Inflammatory macrophage (primary cell): ENCODE results near the gene NRXN3.

ENCODE experiments used
- DNase-seq, 2 donors: peaks; one replicate each; pipeline ENCODE4 v3.0.0-alpha.2; 2020 to 2022

The NRXN3 gene

GRCh38 chr14:78598046-78598920 is 428.1 kb downstream of the NRXN3 start:
- DNase-seq: peak; percentile 38 to 53

- no peak for DNase-seq
These were observed 435.0 kb downstream of the NRXN3 start for GRCh38 chr14:78605025-78605762.

- DNase-seq: peak; percentile 7 to 9
These were observed 435.8 kb downstream of the NRXN3 start for GRCh38 chr14:78605897-78606500.

- no peak for DNase-seq
These were observed 439.0 kb downstream of the NRXN3 start for GRCh38 chr14:78608998-78609787.

- DNase-seq: no peak
These were observed 440.8 kb downstream of the NRXN3 start for GRCh38 chr14:78610994-78611393.

GRCh38 chr14:78611796-78612571 is 441.8 kb downstream of the NRXN3 start:
- DNase-seq: no peak

GRCh38 chr14:78612666-78613065 is 442.5 kb downstream of the NRXN3 start:
- DNase-seq: no peak

- no peak for DNase-seq
These were observed 444.4 kb downstream of the NRXN3 start for GRCh38 chr14:78614593-78614992.

- no peak for DNase-seq
These were observed 447.6 kb downstream of the NRXN3 start for GRCh38 chr14:78617735-78618134.

GRCh38 chr14:78618368-78618767 is 448.2 kb downstream of the NRXN3 start:
- no peak for DNase-seq

GRCh38 chr14:78627114-78627513 is 456.9 kb downstream of the NRXN3 start:
- no peak for DNase-seq

GRCh38 chr14:78631551-78631950 is 461.4 kb downstream of the NRXN3 start:
- DNase-seq: no peak

- no peak for DNase-seq
These were observed 463.6 kb downstream of the NRXN3 start for GRCh38 chr14:78633752-78634151.

- DNase-seq: no peak
These were observed 467.3 kb downstream of the NRXN3 start for GRCh38 chr14:78637489-78637888.

GRCh38 chr14:78637908-78638475 is 467.8 kb downstream of the NRXN3 start:
- no peak for DNase-seq

GRCh38 chr14:78638926-78639325 is 468.8 kb downstream of the NRXN3 start:
- no peak for DNase-seq

GRCh38 chr14:78644824-78645559 is 474.8 kb downstream of the NRXN3 start:
- DNase-seq: no peak

- no peak for DNase-seq
These were observed 482.6 kb downstream of the NRXN3 start for GRCh38 chr14:78652727-78653126.

GRCh38 chr14:78653173-78653572 is 483.0 kb downstream of the NRXN3 start:
- no peak for DNase-seq

- no peak for DNase-seq
These were observed 487.3 kb downstream of the NRXN3 start for GRCh38 chr14:78657451-78657850.

GRCh38 chr14:78664841-78665240 is 494.7 kb downstream of the NRXN3 start:
- no peak for DNase-seq
